HepG2 (cell line): ENCODE data around the gene SRRM2. TPM values are rescaled to one million over a fixed set of nuclear protein-coding genes. Genes with fewer than 3 reads are reported as not detected.

Source experiments
- ATAC-seq: fragments of 200-7000 bp; cut with Tn5 transposase; 3 replicates; pipeline ENCODE4 v1.9.1; 2020; ENCODE audit warnings: mild to moderate bottlenecking, moderate library complexity
- BruUV-seq: library from RNA; stranded (reverse); fragments of 400-500 nt; replicated peaks from 2 replicates; lab custom pipeline; 2021; lab: Mats Ljungman, UMichigan
- CTCF ChIA-PET: fragments of 300-600 bp; formaldehyde crosslinking; extraction: SDS; loops from one replicate; lab custom pipeline; 2021; ENCODE audit warnings: low total read pairs, inconsistent platforms, low intra/inter-chr PET ratio; lab: Yijun Ruan, JAX
- POLR2A ChIA-PET: fragments of 350-600 bp; sonication (Branson Sonifier 250); formaldehyde crosslinking; loops from one replicate; lab custom pipeline; 2020; ENCODE audit warnings: antibody characterized with exemption, inconsistent platforms; lab: Yijun Ruan, JAX
- DNase-seq: peaks from one replicate; pipeline ENCODE4 v3.0.0-alpha.2; 2015; ENCODE audit warnings: low spot score
- FAIRE-seq: peaks from 3 replicates; lab custom pipeline; 2011; peaks lifted over from hg19 to GRCh38; lab: Jason Lieb, UNC
- H2AFZ ChIP-seq: one replicate; pipeline ENCODE4 v1.6.1; 2011; ENCODE audit warnings: low read length, inconsistent platforms
- H3K27ac ChIP-seq: fragments of 300-600 bp; 3 replicates; pipeline ENCODE4 v1.8.0; 2011; ENCODE audit warnings: mixed run types, mild to moderate bottlenecking, mixed read lengths, low read length, inconsistent platforms; ENCODE audit not compliant: insufficient read depth; ENCODE audit errors: extremely low read length
- H3K27me3 ChIP-seq, 2 experiments: fragments of 200-600 bp in 1 of 2; 2 replicates in 1 of 2; 3 replicates in 1 of 2; pipeline versions ENCODE4 v1.6.0 to v1.8.0; 2011; ENCODE audit warnings: low read length in 2 of 2, mild to moderate bottlenecking in 2 of 2, moderate library complexity in 2 of 2, inconsistent platforms in 1 of 2; ENCODE audit not compliant: insufficient read depth in 2 of 2, control insufficient read depth in 1 of 2
- H3K36me3 ChIP-seq, 2 experiments: fragments of 200-600 bp in 1 of 2; replicated peaks in 1 of 2; 2 replicates in 1 of 2; 3 replicates in 1 of 2; pipeline versions ENCODE4 v1.5.1 to v1.8.0; 2011; ENCODE audit warnings: low read length in 2 of 2, inconsistent platforms in 1 of 2; ENCODE audit not compliant: insufficient read depth in 2 of 2, control insufficient read depth in 1 of 2
- H3K4me1 ChIP-seq: 2 replicates; pipeline ENCODE4 v1.5.1; 2012; ENCODE audit warnings: low read length, inconsistent platforms; ENCODE audit not compliant: insufficient read depth
- H3K4me2 ChIP-seq: 2 replicates; pipeline ENCODE4 v1.6.0; 2011; ENCODE audit warnings: low read depth, low read length, inconsistent platforms
- H3K4me3 ChIP-seq, 3 experiments: fragments of 200-600 bp in 1 of 3; sonication (generic), shearing (Covaris generic) in 1 of 3; replicated peaks in 1 of 3; 2 replicates each; pipeline ENCODE4 v1.5.1; 2011 to 2016; ENCODE audit warnings: low read length in 3 of 3, inconsistent platforms in 2 of 3, low read depth in 2 of 3, mild to moderate bottlenecking in 2 of 3, control low read depth in 1 of 3, mixed read lengths in 1 of 3; ENCODE audit not compliant: insufficient read depth in 1 of 3
- H3K79me2 ChIP-seq: one replicate; pipeline ENCODE4 v1.6.1; 2011; ENCODE audit warnings: low read length, inconsistent platforms; ENCODE audit not compliant: insufficient read depth
- H3K9ac ChIP-seq: 2 replicates; pipeline ENCODE4 v1.6.0; 2011; ENCODE audit warnings: mild to moderate bottlenecking, low read depth, low read length, inconsistent platforms; ENCODE audit not compliant: insufficient read depth
- H3K9me3 ChIP-seq: 2 replicates; pipeline ENCODE4 v1.5.1; 2012; ENCODE audit warnings: mild to moderate bottlenecking, low read length
- H4K20me1 ChIP-seq: 2 replicates; pipeline ENCODE4 v1.6.0; 2011; ENCODE audit warnings: inconsistent platforms, mild to moderate bottlenecking, low read length, moderate library complexity; ENCODE audit not compliant: insufficient read depth
- HOXA3 ChIP-seq: sonication (generic); formaldehyde crosslinking; IDR thresholded peaks from 2 replicates; pipeline ENCODE4 v1.5.0; 2020; ENCODE audit warnings: missing genetic modification reagents
- MAZ ChIP-seq, 2 experiments: sonication (generic) in 1 of 2; formaldehyde crosslinking in 1 of 2; IDR thresholded peaks; 2 replicates each; pipeline versions ENCODE4 v1.5.0 to v1.6.1; 2012 to 2020; ENCODE audit warnings: low read depth in 2 of 2, mild to moderate bottlenecking in 2 of 2, borderline replicate concordance in 1 of 2, improper control_type of control experiment in 1 of 2, low read length in 1 of 2, missing genetic modification reagents in 1 of 2, moderate library complexity in 1 of 2
- NFRKB ChIP-seq: fragments of 450-650 bp; IDR thresholded peaks from 2 replicates; pipeline ENCODE4 v1.6.1; 2017
- POLR2AphosphoS5 ChIP-seq: IDR thresholded peaks from 2 replicates; pipeline ENCODE4 v1.6.1; 2012; ENCODE audit warnings: low read depth, low read length
- SKI ChIP-seq: fragments of 450-650 bp; IDR thresholded peaks from one replicate; pipeline ENCODE4 v1.6.1; 2018; ENCODE audit warnings: mild to moderate bottlenecking; ENCODE audit not compliant: partially characterized antibody
- TEAD2 ChIP-seq: sonication (generic); formaldehyde crosslinking; IDR thresholded peaks from 2 replicates; pipeline ENCODE4 v1.9.0; 2021; ENCODE audit warnings: missing genetic modification reagents
- TMF1 ChIP-seq: sonication (generic); formaldehyde crosslinking; IDR thresholded peaks from 2 replicates; pipeline ENCODE4 v1.8.1; 2022; ENCODE audit warnings: low read depth, missing genetic modification reagents
- ZNF235 ChIP-seq: sonication (generic); formaldehyde crosslinking; IDR thresholded peaks from 2 replicates; pipeline ENCODE4 v1.8.1; 2023; ENCODE audit warnings: mild to moderate bottlenecking, missing genetic modification reagents, borderline replicate concordance
- ZNF333 ChIP-seq: sonication (generic); formaldehyde crosslinking; IDR thresholded peaks from 2 replicates; pipeline ENCODE4 v1.4.0; 2020; ENCODE audit warnings: mild to moderate bottlenecking, missing genetic modification reagents, borderline replicate concordance
- ZNF710 ChIP-seq: sonication (generic); formaldehyde crosslinking; IDR thresholded peaks from 2 replicates; pipeline ENCODE4 v1.5.0; 2020; ENCODE audit warnings: mild to moderate bottlenecking, missing genetic modification reagents, borderline replicate concordance
- ZNF770 ChIP-seq: sonication (generic); formaldehyde crosslinking; IDR thresholded peaks from 2 replicates; pipeline ENCODE4 v1.5.0; 2020; ENCODE audit warnings: mild to moderate bottlenecking, missing genetic modification reagents
- WGBS: methylation state at CpG from one replicate; pipeline ENCODE4 v1.1.6; 2017; ENCODE audit warnings: low lambda C conversion rate; 5-methylcytosine and 5-hydroxymethylcytosine counted together
- in situ Hi-C: cut with HindIII; loops from 2 replicates; pipeline ENCODE4 v1.10.0; 2017; ENCODE audit warnings: low pct_unique_long_range_greater_than_20kb; ENCODE audit not compliant: extremely low pct_ligation_motif_present
- intact Hi-C: fragments of 100-400 bp; cut with micrococcal nuclease; formaldehyde crosslinking; loops from one replicate; pipeline ENCODE4 v1.10.0; 2022; ENCODE audit not compliant: unreplicated experiment
- polyA plus RNA-seq, 8 experiments: library from polyadenylated mRNA; depleted of rRNA in 3 of 8; stranded (reverse) in 7 of 8; unstranded in 1 of 8; fragments of >200 nt; fragmentation: Illumina TruSeq in 4 of 8; extraction: Trizol in 4 of 8; gene quantifications; 2 replicates each; pipeline versions ENCODE4 v1.2.1 to v1.2.3, GENCODE V29; 2011 to 2016; ENCODE audit warnings: low read depth in 4 of 8, missing spikeins in 1 of 8, mixed read lengths in 1 of 8; ENCODE audit not compliant: insufficient read depth in 1 of 8
- total RNA-seq, 5 experiments: library from RNA; depleted of rRNA; stranded (reverse); fragments of >200 nt; fragmentation: Illumina TruSeq; extraction: Trizol; gene quantifications; 2 replicates each; pipeline ENCODE4 v1.2.3, GENCODE V29; 2016; ENCODE audit warnings: low read depth in 1 of 5
- TF ChIP-seq, protein P1 (sequence below): sonication (generic); formaldehyde crosslinking; IDR thresholded peaks from 2 replicates; pipeline ENCODE4 v1.5.1; 2020; ENCODE audit warnings: missing genetic modification reagents, mild to moderate bottlenecking, borderline replicate concordance

SRRM2 gene
- total and polyA plus RNA-seq, 2 of the 13 experiments (the other 11 are each of a cell fraction or from before 2014, with no cell fraction given) = 50.4 to 112 TPM

- peak overlapping the region; percentile 100 for H3K4me2 ChIP-seq
- CTCF ChIA-PET = no interaction called here
- in situ Hi-C loops = no loop called here
Measured at GRCh38 chr16:2778630-2778958, 26.2 kb downstream of the SRRM2 start.

More at GRCh38 chr16:2778630-2778958, 26.2 kb downstream of the SRRM2 start:
- no TSS peak for BruUV-seq
- POLR2A ChIA-PET = interaction anchor here (1.3 to 6.1 kb wide), 3 partner anchors 16 to 104 kb away, joined by 3 to 74 read pairs (median 5); partner anchors contain the start of genes FLYWCH2 and SRRM2
- H3K27ac ChIP-seq = no peak overlapping the region
- FAIRE-seq (no peak), DNase-seq (no peak), ATAC-seq (no peak)
- peaks cover 0 to 14% of the 10 kb centered on the region in 2 experiments; a peak in 4 of 5 replicates for H3K27me3 ChIP-seq
- no peaks in the 10 kb centered on the region for H3K9me3 ChIP-seq
- peak overlapping the region; percentile 83 to 100 (median 98); a peak in 5 of 6 replicates for H3K4me3 ChIP-seq
- H4K20me1 ChIP-seq = no peaks in the 10 kb centered on the region
- TF ChIP-seq NFRKB = no peak
- TF ChIP-seq, protein P1, sequence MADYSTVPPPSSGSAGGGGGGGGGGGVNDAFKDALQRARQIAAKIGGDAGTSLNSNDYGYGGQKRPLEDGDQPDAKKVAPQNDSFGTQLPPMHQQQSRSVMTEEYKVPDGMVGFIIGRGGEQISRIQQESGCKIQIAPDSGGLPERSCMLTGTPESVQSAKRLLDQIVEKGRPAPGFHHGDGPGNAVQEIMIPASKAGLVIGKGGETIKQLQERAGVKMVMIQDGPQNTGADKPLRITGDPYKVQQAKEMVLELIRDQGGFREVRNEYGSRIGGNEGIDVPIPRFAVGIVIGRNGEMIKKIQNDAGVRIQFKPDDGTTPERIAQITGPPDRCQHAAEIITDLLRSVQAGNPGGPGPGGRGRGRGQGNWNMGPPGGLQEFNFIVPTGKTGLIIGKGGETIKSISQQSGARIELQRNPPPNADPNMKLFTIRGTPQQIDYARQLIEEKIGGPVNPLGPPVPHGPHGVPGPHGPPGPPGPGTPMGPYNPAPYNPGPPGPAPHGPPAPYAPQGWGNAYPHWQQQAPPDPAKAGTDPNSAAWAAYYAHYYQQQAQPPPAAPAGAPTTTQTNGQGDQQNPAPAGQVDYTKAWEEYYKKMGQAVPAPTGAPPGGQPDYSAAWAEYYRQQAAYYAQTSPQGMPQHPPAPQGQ (CRISPR knock-in tag) = no peak
- peak; percentile 6; the same call in 1 of the 2 replicates for TF ChIP-seq HOXA3 (CRISPR knock-in tag)
- no peak for TF ChIP-seq TEAD2 (CRISPR knock-in tag)
- TF ChIP-seq ZNF710 (CRISPR knock-in tag) = no peak
- TF ChIP-seq POLR2AphosphoS5 = 0 out of 2 replicates have a peak, but pooled peaks have one; percentile 13
- no peak for TF ChIP-seq MAZ (IDR thresholded peaks at IDR 0.05; ENCODE audit: borderline replicate concordance, low read depth, low read length)
- TF ChIP-seq MAZ (CRISPR knock-in tag; IDR thresholded peaks at IDR 0.05; ENCODE audit: low read depth) = no peak
- peak; percentile 35; the same call in 1 of the 2 replicates for TF ChIP-seq ZNF770 (CRISPR knock-in tag)
- TF ChIP-seq ZNF333 = 0 out of 2 replicates have a peak, but pooled peaks have one; percentile 39
- TF ChIP-seq TMF1 = no peak
- no peak for TF ChIP-seq SKI
- TF ChIP-seq ZNF235 = 0 out of 2 replicates have a peak, but pooled peaks have one; percentile 60
- H3K36me3 ChIP-seq = peaks cover 7 to 13% of the 10 kb centered on the region in 2 experiments; a peak in 4 of 5 replicates
- intact Hi-C loops = no loop called here
- H2AFZ ChIP-seq = no peak overlapping the region
- H3K9ac ChIP-seq = peak overlapping the region; percentile 100; the same call in 1 of the 2 replicates
- 98% methylated on average over 12 of the region's 12 CpGs for WGBS
- peaks cover 33% of the 10 kb centered on the region for H3K79me2 ChIP-seq
- peaks cover 25% of the 10 kb centered on the region for H3K4me1 ChIP-seq
